SK-N-SH (cell line): ENCODE data around the gene PAAF1. TPM values are rescaled to one million over a fixed set of nuclear protein-coding genes. Genes with fewer than 3 reads are reported as not detected.

Source experiments
- CTCF ChIA-PET: fragments of 300-600, 350-600 bp; formaldehyde crosslinking; extraction: SDS; loops from one replicate; lab custom pipeline; 2021; lab: Yijun Ruan, JAX
- POLR2A ChIA-PET: fragments of 350-600 bp; sonication (Branson Sonifier 250); formaldehyde crosslinking; extraction: SDS; loops from one replicate; lab custom pipeline; 2020; ENCODE audit warnings: antibody characterized with exemption, inconsistent platforms; lab: Yijun Ruan, JAX
- DNase-seq: peaks from one replicate; pipeline ENCODE4 v3.0.0; 2012
- H2AFZ ChIP-seq: fragments of 200-600 bp; sonication (generic); 2 replicates; pipeline ENCODE4 v1.8.1; 2016; ENCODE audit warnings: antibody characterized with exemption, mild to moderate bottlenecking, low read depth
- H3F3A ChIP-seq: fragments of 200-600 bp; sonication (generic); replicated peaks from 2 replicates; pipeline ENCODE3; 2016; ENCODE audit warnings: antibody characterized with exemption, mild to moderate bottlenecking; ENCODE audit not compliant: insufficient read depth
- H3K27ac ChIP-seq, 2 experiments: fragments of 200-500 bp in 1 of 2; fragments of 200-600 bp in 1 of 2; sonication (Bioruptor generic) in 1 of 2; sonication (generic), shearing (Covaris generic) in 1 of 2; 2 replicates each; pipeline versions ENCODE4 v1.5.1 to v1.6.1; 2014 to 2016; ENCODE audit warnings: low read depth in 2 of 2, inconsistent platforms in 1 of 2, low read length in 1 of 2, mild to moderate bottlenecking in 1 of 2, mixed read lengths in 1 of 2
- H3K27me3 ChIP-seq: fragments of 200-600 bp; sonication (generic), shearing (Covaris generic); 2 replicates; pipeline ENCODE4 v1.6.1; 2016; ENCODE audit warnings: mixed run types; ENCODE audit not compliant: insufficient read depth
- H3K36me3 ChIP-seq, 2 experiments: fragments of 200-500 bp in 1 of 2; fragments of 200-600 bp in 1 of 2; sonication (Bioruptor generic) in 1 of 2; sonication (generic) in 1 of 2; replicated peaks in 1 of 2; 2 replicates each; pipeline versions ENCODE3 to v1.5.1; 2014 to 2016; ENCODE audit warnings: low read length in 1 of 2, mild to moderate bottlenecking in 1 of 2; ENCODE audit not compliant: insufficient read depth in 2 of 2, control insufficient read depth in 1 of 2
- H3K4me1 ChIP-seq, 2 experiments: fragments of 200-500 bp in 1 of 2; fragments of 200-600 bp in 1 of 2; sonication (Bioruptor generic) in 1 of 2; sonication (generic), shearing (Covaris generic) in 1 of 2; 2 replicates each; pipeline versions ENCODE4 v1.5.1 to v1.6.1; 2014 to 2016; ENCODE audit warnings: low read depth in 1 of 2, low read length in 1 of 2, mixed run types in 1 of 2; ENCODE audit not compliant: insufficient read depth in 2 of 2, control insufficient read depth in 1 of 2
- H3K4me2 ChIP-seq: fragments of 200-600 bp; sonication (generic), shearing (Covaris generic); 2 replicates; pipeline ENCODE4 v1.6.1; 2017; ENCODE audit warnings: mixed run types
- H3K4me3 ChIP-seq, 2 experiments: fragments of 200-500 bp in 1 of 2; fragments of 200-600 bp in 1 of 2; sonication (Bioruptor generic) in 1 of 2; sonication (generic), shearing (Covaris generic) in 1 of 2; 2 replicates each; pipeline versions ENCODE4 v1.5.1 to v1.8.1; 2014 to 2016; ENCODE audit warnings: low read depth in 2 of 2, inconsistent platforms in 1 of 2, low read length in 1 of 2, mild to moderate bottlenecking in 1 of 2, mixed read lengths in 1 of 2, moderate library complexity in 1 of 2
- H3K79me2 ChIP-seq: fragments of 200-600 bp; sonication (generic); 2 replicates; pipeline ENCODE4 v1.8.1; 2017; ENCODE audit warnings: mild to moderate bottlenecking; ENCODE audit not compliant: insufficient read depth
- H3K9ac ChIP-seq: fragments of 200-600 bp; sonication (generic); 2 replicates; pipeline ENCODE4 v1.6.1; 2017; ENCODE audit warnings: mixed run types
- H3K9me2 ChIP-seq: fragments of 200-600 bp; sonication (generic); 2 replicates; pipeline ENCODE4 v1.6.1; 2017; ENCODE audit warnings: mixed run types
- H3K9me3 ChIP-seq: fragments of 200-600 bp; sonication (generic); 2 replicates; pipeline ENCODE4 v1.6.1; 2017; ENCODE audit warnings: mixed run types, mild to moderate bottlenecking, moderate library complexity
- H4K20me1 ChIP-seq: fragments of 200-600 bp; sonication (generic); 2 replicates; pipeline ENCODE4 v1.6.1; 2017; ENCODE audit warnings: mild to moderate bottlenecking, mixed run types; ENCODE audit not compliant: insufficient read depth
- EP300 ChIP-seq, 2 experiments: IDR thresholded peaks; 2 replicates each; pipeline versions ENCODE4 v1.4.0 to v1.6.1; 2012; ENCODE audit warnings: borderline replicate concordance in 1 of 2, low read depth in 1 of 2, low read length in 1 of 2
- FOXM1 ChIP-seq: IDR thresholded peaks from 2 replicates; pipeline ENCODE4 v1.4.0; 2012; ENCODE audit warnings: low read depth, mild to moderate bottlenecking
- GABPA ChIP-seq: IDR thresholded peaks from 2 replicates; pipeline ENCODE4 v1.4.0; 2012; ENCODE audit warnings: low read depth, mild to moderate bottlenecking
- MEF2A ChIP-seq: IDR thresholded peaks from 2 replicates; pipeline ENCODE4 v1.4.0; 2012; ENCODE audit warnings: low read depth, borderline replicate concordance
- NFIC ChIP-seq: IDR thresholded peaks from 2 replicates; pipeline ENCODE4 v1.4.0; 2012; ENCODE audit warnings: borderline replicate concordance
- NRF1 ChIP-seq: IDR thresholded peaks from 2 replicates; pipeline ENCODE4 v1.6.1; 2012; ENCODE audit warnings: low read depth, mild to moderate bottlenecking, low read length
- REST ChIP-seq: IDR thresholded peaks from 2 replicates; pipeline ENCODE4 v1.6.1; 2012; ENCODE audit warnings: mild to moderate bottlenecking, low read depth, low read length, moderate library complexity
- SIN3A ChIP-seq: IDR thresholded peaks from 2 replicates; pipeline ENCODE4 v1.6.1; 2012; ENCODE audit warnings: low read depth, mild to moderate bottlenecking, low read length, moderate library complexity, borderline replicate concordance
- TAF1 ChIP-seq: IDR thresholded peaks from 2 replicates; pipeline ENCODE4 v1.6.1; 2012; ENCODE audit warnings: low read depth, mild to moderate bottlenecking, low read length, moderate library complexity, borderline replicate concordance
- TCF12 ChIP-seq: IDR thresholded peaks from 2 replicates; pipeline ENCODE4 v1.4.0; 2012
- TEAD4 ChIP-seq: IDR thresholded peaks from 2 replicates; pipeline ENCODE4 v1.4.0; 2012; ENCODE audit warnings: mild to moderate bottlenecking, borderline replicate concordance; ENCODE audit not compliant: insufficient read depth
- USF1 ChIP-seq: IDR thresholded peaks from 2 replicates; pipeline ENCODE4 v1.4.0; 2012; ENCODE audit warnings: low read depth, borderline replicate concordance
- YY1 ChIP-seq: IDR thresholded peaks from 2 replicates; pipeline ENCODE4 v1.4.0; 2012; ENCODE audit warnings: low read depth, mild to moderate bottlenecking
- WGBS: methylation state at CpG from one replicate; pipeline ENCODE4 v1.1.6; 2017; ENCODE audit warnings: low lambda C conversion rate; 5-methylcytosine and 5-hydroxymethylcytosine counted together
- polyA plus RNA-seq, 3 experiments: library from polyadenylated mRNA; depleted of rRNA; stranded (reverse); fragments of >200 nt; gene quantifications; 2 replicates each; pipeline ENCODE4 v1.2.3, GENCODE V29; 2012
- TF ChIP-seq, protein P1 (sequence below): IDR thresholded peaks from 2 replicates; pipeline ENCODE4; 2012
- TF ChIP-seq, protein P2 (sequence below): IDR thresholded peaks from 2 replicates; pipeline ENCODE4 v1.4.0; 2012; ENCODE audit warnings: low read depth, borderline replicate concordance

The PAAF1 gene
- polyA plus RNA-seq, 1 of the 3 experiments (the other 2 are of a cell fraction) = 23.2 TPM

DNA sequence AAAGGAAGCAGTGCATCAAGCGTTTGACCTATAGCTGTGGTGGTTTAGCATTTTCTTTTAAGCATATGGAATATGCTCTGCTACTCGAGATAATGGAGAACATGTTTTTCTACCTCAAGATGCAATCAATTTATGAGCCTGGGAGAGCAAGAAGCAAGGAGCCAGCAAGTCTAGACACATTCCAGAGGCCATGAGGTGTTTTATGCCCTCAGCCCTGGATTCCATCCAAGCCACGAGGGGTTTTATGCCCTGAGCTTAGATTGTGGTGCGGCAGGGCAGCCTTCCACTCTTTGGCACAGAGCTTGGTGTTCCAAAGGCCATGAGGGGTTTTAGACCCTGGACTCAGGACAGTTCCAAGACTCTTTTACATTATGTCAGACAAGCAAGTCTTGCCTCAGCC, 62.3 kb downstream of the PAAF1 start:
- 66% methylated on average over 3 of the region's 4 CpGs for WGBS
- Histone ChIP-seq H4K20me1 (no peaks in the 10 kb centered on the region), H3K79me2 (no peaks in the 10 kb centered on the region), H3K4me2 (no peak overlapping the region), H3K36me3 (peaks cover 8 to 10% of the 10 kb centered on the region in 2 experiments), H3K27ac (no peak overlapping the region), H3F3A (no peaks in the 10 kb centered on the region), H3K4me3 (no peak overlapping the region), H3K4me1 (no peaks in the 10 kb centered on the region), H3K9me3 (no peaks in the 10 kb centered on the region; the same call in 1 of the 2 replicates), H3K9me2 (no peaks in the 10 kb centered on the region), H2AFZ (no peak overlapping the region), H3K9ac (no peak overlapping the region), H3K27me3 (no peaks in the 10 kb centered on the region)
- no peak for TF ChIP-seq EP300 (IDR thresholded peaks at IDR 0.05; ENCODE audit: borderline replicate concordance in 1 of 2, low read depth in 1 of 2, low read length in 1 of 2)
- TF ChIP-seq, protein P1, sequence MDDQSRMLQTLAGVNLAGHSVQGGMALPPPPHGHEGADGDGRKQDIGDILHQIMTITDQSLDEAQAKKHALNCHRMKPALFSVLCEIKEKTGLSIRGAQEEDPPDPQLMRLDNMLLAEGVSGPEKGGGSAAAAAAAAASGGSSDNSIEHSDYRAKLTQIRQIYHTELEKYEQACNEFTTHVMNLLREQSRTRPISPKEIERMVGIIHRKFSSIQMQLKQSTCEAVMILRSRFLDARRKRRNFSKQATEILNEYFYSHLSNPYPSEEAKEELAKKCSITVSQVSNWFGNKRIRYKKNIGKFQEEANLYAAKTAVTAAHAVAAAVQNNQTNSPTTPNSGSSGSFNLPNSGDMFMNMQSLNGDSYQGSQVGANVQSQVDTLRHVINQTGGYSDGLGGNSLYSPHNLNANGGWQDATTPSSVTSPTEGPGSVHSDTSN = no peak
- TF ChIP-seq MEF2A = no peak
- TF ChIP-seq YY1 = no peak
- TF ChIP-seq, protein P2, sequence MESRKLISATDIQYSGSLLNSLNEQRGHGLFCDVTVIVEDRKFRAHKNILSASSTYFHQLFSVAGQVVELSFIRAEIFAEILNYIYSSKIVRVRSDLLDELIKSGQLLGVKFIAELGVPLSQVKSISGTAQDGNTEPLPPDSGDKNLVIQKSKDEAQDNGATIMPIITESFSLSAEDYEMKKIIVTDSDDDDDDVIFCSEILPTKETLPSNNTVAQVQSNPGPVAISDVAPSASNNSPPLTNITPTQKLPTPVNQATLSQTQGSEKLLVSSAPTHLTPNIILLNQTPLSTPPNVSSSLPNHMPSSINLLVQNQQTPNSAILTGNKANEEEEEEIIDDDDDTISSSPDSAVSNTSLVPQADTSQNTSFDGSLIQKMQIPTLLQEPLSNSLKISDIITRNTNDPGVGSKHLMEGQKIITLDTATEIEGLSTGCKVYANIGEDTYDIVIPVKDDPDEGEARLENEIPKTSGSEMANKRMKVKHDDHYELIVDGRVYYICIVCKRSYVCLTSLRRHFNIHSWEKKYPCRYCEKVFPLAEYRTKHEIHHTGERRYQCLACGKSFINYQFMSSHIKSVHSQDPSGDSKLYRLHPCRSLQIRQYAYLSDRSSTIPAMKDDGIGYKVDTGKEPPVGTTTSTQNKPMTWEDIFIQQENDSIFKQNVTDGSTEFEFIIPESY = no peak
- TF ChIP-seq REST = no peak
- no peak for TF ChIP-seq NRF1
- TF ChIP-seq SIN3A = no peak
- no peak for TF ChIP-seq GABPA
- no peak for TF ChIP-seq NFIC
- no peak for TF ChIP-seq USF1
- no peak for TF ChIP-seq TCF12
- no peak for TF ChIP-seq FOXM1
- no peak for TF ChIP-seq TAF1
- no peak for TF ChIP-seq TEAD4
- DNase-seq = no peak
- CTCF ChIA-PET = interaction anchor here (0.6 to 2.5 kb wide), 2 partner anchors 11 to 40 kb away, joined by 3 to 8 read pairs; partner anchors contain the start of gene DNAJB13
- POLR2A ChIA-PET = no interaction called here
